ENCODE data around the gene HEXD.
A peak's percentile ranks its signal among the peaks of the same experiment; 100 is the strongest.

HEXD gene

GRCh38 chr17:82414548-82415281, 3.4 kb upstream of the HEXD start:
- DNase-seq (ENCODE audit: low read depth in 2 of 3, low spot score in 1 of 3): peak; percentile 51 to 76 (median 68)

- no peak for DNase-seq (ENCODE audit: low read depth in 2 of 3, low spot score in 1 of 3)
These were observed 2.8 kb upstream of the HEXD start for GRCh38 chr17:82415336-82415735.

- DNase-seq (ENCODE audit: low read depth in 2 of 3, low spot score in 1 of 3): no peak
These were observed 2.4 kb upstream of the HEXD start for GRCh38 chr17:82415786-82416185.

GRCh38 chr17:82416264-82416663, 1.9 kb upstream of the HEXD start:
- no peak for DNase-seq (ENCODE audit: low read depth in 2 of 3, low spot score in 1 of 3)

- no peak for DNase-seq (ENCODE audit: low read depth in 2 of 3, low spot score in 1 of 3)
These were observed 1.4 kb upstream of the HEXD start for GRCh38 chr17:82416771-82417170.

GRCh38 chr17:82419540-82419939, 1.4 kb downstream of the HEXD start:
- no peak for DNase-seq (ENCODE audit: low read depth in 2 of 3, low spot score in 1 of 3)

GRCh38 chr17:82424001-82424862, 6.1 kb downstream of the HEXD start:
- peak; percentile 34 to 61 (median 56) for DNase-seq (ENCODE audit: low read depth in 2 of 3, low spot score in 1 of 3)

GRCh38 chr17:82424863-82425159, 6.7 kb downstream of the HEXD start:
- DNase-seq (ENCODE audit: low read depth in 2 of 3, low spot score in 1 of 3): no peak

GRCh38 chr17:82428546-82428945, 10.4 kb downstream of the HEXD start:
- no peak for DNase-seq (ENCODE audit: low read depth in 2 of 3, low spot score in 1 of 3)

GRCh38 chr17:82429824-82430223, 11.7 kb downstream of the HEXD start:
- no peak for DNase-seq (ENCODE audit: low read depth in 2 of 3, low spot score in 1 of 3)

GRCh38 chr17:82432017-82432416, 13.9 kb downstream of the HEXD start:
- no peak for DNase-seq (ENCODE audit: low read depth in 2 of 3, low spot score in 1 of 3)

- DNase-seq (ENCODE audit: low read depth in 2 of 3, low spot score in 1 of 3): no peak
These were observed 15.5 kb downstream of the HEXD start for GRCh38 chr17:82433560-82434215.

- DNase-seq (ENCODE audit: low read depth in 2 of 3, low spot score in 1 of 3): no peak
These were observed 16.0 kb downstream of the HEXD start for GRCh38 chr17:82434216-82434565.

GRCh38 chr17:82435103-82435502, 17.0 kb downstream of the HEXD start:
- DNase-seq (ENCODE audit: low read depth in 2 of 3, low spot score in 1 of 3): no peak

GRCh38 chr17:82435601-82436583, 17.7 kb downstream of the HEXD start:
- DNase-seq (ENCODE audit: low read depth in 2 of 3, low spot score in 1 of 3): no peak

GRCh38 chr17:82436601-82437324, 18.6 kb downstream of the HEXD start:
- DNase-seq (ENCODE audit: low read depth in 2 of 3, low spot score in 1 of 3): no peak

GRCh38 chr17:82437325-82437668, 19.1 kb downstream of the HEXD start:
- no peak for DNase-seq (ENCODE audit: low read depth in 2 of 3, low spot score in 1 of 3)

GRCh38 chr17:82438401-82439193, 20.4 kb downstream of the HEXD start:
- no peak for DNase-seq (ENCODE audit: low read depth in 2 of 3, low spot score in 1 of 3)

GRCh38 chr17:82439194-82439828, 21.2 kb downstream of the HEXD start:
- DNase-seq (ENCODE audit: low read depth in 2 of 3, low spot score in 1 of 3): no peak

Data from stimulated activated CD4-positive, alpha-beta T cell treated with anti-CD3 and anti-CD28 coated beads, Interleukin-12 subunit alpha, Interleukin-12 subunit beta, amount 100 ng/mL, for 48 hours (primary cell).